ENCODE results near the gene FCGR3A.
"Not testable (repeated sequence)": the region's sequence is repeated elsewhere in the genome, so short reads cannot be mapped to it uniquely, and the experiment has no call there.

FCGR3A gene

DNA sequence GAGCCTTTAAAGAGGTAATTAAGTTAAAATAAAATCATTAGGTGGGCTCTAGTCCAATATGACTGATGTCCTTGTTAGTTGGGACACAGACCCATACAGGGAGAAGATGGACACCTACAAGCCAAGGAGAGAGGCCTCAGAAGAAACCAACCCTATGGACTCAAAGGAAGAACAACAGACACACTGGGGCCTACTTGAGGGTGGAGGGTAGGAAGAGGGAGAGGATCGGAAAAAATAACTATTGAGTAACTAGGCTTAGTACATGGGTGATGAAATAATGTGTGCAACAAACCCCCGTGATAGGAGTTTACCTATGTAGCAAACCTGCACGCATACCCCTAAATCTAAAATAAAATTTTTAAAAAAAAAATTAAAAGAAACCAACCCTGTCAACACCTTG, 4.7 kb upstream of the FCGR3A start:
- DNase-seq; H3K79me2 ChIP-seq (ENCODE audit: insufficient read depth, low read length); H3K27me3 ChIP-seq (ENCODE audit: insufficient read depth, low read length, poor library complexity); H3K27ac ChIP-seq (ENCODE audit: low read length); H3K4me1 ChIP-seq (ENCODE audit: insufficient read depth, low read length); H3K9me3 ChIP-seq (ENCODE audit: insufficient read depth, low read length, severe bottlenecking); H4K20me1 ChIP-seq (ENCODE audit: insufficient read depth, low read length); H3K36me3 ChIP-seq (ENCODE audit: insufficient read depth, low read length); H3K9ac ChIP-seq (ENCODE audit: low read depth, low read length); ATAC-seq (ENCODE audit: insufficient read depth, low read depth); H3K4me2 ChIP-seq (ENCODE audit: insufficient read depth, low read length); H3K4me3 ChIP-seq (ENCODE audit: low read depth in 1 of 2, low read length in 2 of 2); H2AFZ ChIP-seq (ENCODE audit: low read depth, low read length): not testable (repeated sequence)

DNA sequence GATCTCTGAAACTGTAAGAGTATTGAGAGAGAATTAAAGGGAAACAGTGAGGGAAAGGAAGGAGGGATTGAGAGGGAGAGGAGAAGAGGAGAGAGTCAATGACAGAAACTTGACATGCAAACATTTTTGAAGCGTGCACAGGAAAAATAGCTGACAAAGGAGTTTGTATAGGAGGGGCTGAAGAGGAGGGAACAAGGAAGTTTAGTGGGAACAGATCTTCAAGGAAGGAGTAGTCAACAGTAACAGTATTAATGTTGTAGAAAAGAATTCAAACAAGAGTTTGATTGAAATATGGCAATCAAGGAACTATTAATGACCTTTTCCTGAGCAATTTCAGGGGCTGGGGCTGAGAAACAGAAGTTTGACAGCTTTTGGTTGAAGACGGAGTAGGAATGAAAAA, 4.0 kb upstream of the FCGR3A start:
- not testable (repeated sequence) for DNase-seq; H3K27me3 ChIP-seq (ENCODE audit: insufficient read depth, low read length, poor library complexity); H3K36me3 ChIP-seq (ENCODE audit: insufficient read depth, low read length); H3K4me1 ChIP-seq (ENCODE audit: insufficient read depth, low read length); ATAC-seq (ENCODE audit: insufficient read depth, low read depth); H4K20me1 ChIP-seq (ENCODE audit: insufficient read depth, low read length); H3K4me2 ChIP-seq (ENCODE audit: insufficient read depth, low read length); H3K4me3 ChIP-seq (ENCODE audit: low read depth in 1 of 2, low read length in 2 of 2); H2AFZ ChIP-seq (ENCODE audit: low read depth, low read length); H3K9ac ChIP-seq (ENCODE audit: low read depth, low read length); H3K27ac ChIP-seq (ENCODE audit: low read length); H3K79me2 ChIP-seq (ENCODE audit: insufficient read depth, low read length); H3K9me3 ChIP-seq (ENCODE audit: insufficient read depth, low read length, severe bottlenecking)

DNA sequence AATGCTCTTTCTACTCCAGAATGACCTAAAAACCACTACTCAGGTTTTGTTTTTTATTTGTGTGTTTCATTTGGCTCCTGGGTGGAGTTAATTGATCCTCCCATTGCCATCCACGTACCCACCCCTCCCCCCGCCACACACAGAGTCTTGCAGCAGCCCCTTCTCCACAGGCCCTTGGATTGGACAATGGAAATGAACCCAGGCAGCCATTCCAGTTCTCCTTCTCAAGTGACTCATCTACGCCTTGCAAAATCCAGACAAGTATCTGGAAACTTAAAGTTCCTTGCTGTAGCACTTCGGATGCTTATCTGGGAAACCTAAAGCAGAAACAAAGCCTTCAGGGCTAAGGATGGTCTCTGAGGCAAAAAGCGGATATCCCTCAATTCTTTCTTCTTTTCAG, 1.3 kb upstream of the FCGR3A start:
- H3K27ac ChIP-seq (ENCODE audit: low read length); DNase-seq; H3K4me3 ChIP-seq (ENCODE audit: low read depth in 1 of 2, low read length in 2 of 2); H3K27me3 ChIP-seq (ENCODE audit: insufficient read depth, low read length, poor library complexity); H2AFZ ChIP-seq (ENCODE audit: low read depth, low read length); H3K79me2 ChIP-seq (ENCODE audit: insufficient read depth, low read length); ATAC-seq (ENCODE audit: insufficient read depth, low read depth); H4K20me1 ChIP-seq (ENCODE audit: insufficient read depth, low read length); H3K9me3 ChIP-seq (ENCODE audit: insufficient read depth, low read length, severe bottlenecking); H3K9ac ChIP-seq (ENCODE audit: low read depth, low read length); H3K4me1 ChIP-seq (ENCODE audit: insufficient read depth, low read length); H3K36me3 ChIP-seq (ENCODE audit: insufficient read depth, low read length); H3K4me2 ChIP-seq (ENCODE audit: insufficient read depth, low read length): not testable (repeated sequence)

DNA sequence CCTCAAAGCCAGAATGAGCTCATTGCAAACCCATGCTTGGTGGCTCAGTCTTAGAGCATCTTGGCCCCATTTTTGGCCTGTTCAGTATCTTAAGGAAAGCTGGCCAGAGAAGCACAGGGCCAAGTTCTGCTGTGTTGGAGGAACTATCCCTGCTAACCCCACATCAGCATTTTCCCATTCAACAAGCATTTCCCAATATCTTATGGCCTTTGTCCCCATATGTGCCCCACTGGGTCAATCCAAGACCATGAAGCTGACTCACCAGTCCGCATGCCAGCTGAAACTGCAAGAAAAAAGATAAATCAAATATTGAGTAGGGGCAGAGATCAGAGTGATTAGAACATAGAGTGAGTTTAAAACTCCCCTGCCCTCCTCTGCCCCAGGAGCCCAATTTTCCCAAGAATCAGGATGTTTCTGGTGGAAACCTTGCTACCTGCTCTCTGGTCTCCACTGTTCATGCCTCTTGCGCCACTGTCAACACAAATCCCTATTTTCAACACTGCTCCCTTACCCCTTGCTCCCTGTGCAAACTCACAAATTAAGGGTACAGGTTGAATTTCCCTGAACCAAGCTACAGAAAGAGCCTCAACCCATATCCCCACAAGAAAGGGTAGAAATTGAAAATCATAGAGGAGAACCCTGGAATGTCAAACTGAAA, 740 bp downstream of the FCGR3A start:
- not testable (repeated sequence) for H2AFZ ChIP-seq (ENCODE audit: low read depth, low read length); H3K9ac ChIP-seq (ENCODE audit: low read depth, low read length); H3K27me3 ChIP-seq (ENCODE audit: insufficient read depth, low read length, poor library complexity); H3K4me1 ChIP-seq (ENCODE audit: insufficient read depth, low read length); H3K36me3 ChIP-seq (ENCODE audit: insufficient read depth, low read length); DNase-seq; H3K27ac ChIP-seq (ENCODE audit: low read length); ATAC-seq (ENCODE audit: insufficient read depth, low read depth); H3K4me2 ChIP-seq (ENCODE audit: insufficient read depth, low read length); H4K20me1 ChIP-seq (ENCODE audit: insufficient read depth, low read length); H3K9me3 ChIP-seq (ENCODE audit: insufficient read depth, low read length, severe bottlenecking); H3K4me3 ChIP-seq (ENCODE audit: low read depth in 1 of 2, low read length in 2 of 2); H3K79me2 ChIP-seq (ENCODE audit: insufficient read depth, low read length)

DNA sequence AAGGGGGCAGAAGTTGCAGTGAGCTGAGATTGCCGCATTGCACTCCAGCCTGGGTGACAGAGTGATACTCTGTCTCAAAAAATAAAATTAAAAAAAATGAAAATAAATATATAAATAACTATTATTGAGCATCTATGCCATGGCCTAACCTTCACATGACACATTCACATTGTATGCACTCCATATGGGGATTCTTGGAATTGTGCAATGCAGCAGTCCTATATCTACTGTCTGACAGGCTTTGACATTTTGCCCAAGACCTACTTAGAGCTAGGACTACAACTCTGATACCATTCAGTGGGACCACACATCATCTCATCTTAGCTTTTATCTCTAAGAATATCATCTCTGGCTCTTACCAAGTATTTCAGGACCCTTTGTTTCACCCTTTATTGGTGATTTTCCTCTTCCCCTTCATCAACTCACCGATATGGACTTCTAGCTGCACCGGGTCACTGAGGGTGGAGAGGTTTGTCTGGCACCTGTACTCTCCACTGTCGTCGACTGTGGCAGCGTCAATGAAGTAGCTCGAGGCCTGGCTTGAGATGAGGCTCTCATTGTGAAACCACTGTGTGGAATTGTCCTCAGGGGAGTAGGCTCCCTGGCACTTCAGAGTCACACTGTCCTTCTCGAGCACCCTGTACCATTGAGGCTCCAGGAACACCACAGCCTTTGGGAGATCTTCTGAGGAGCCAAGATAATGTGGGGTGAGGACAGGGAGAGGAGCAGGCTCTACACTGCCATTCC, 1.4 kb downstream of the FCGR3A start:
- not testable (repeated sequence) for H3K4me1 ChIP-seq (ENCODE audit: insufficient read depth, low read length); ATAC-seq (ENCODE audit: insufficient read depth, low read depth); DNase-seq; H3K4me2 ChIP-seq (ENCODE audit: insufficient read depth, low read length); H4K20me1 ChIP-seq (ENCODE audit: insufficient read depth, low read length); H3K27me3 ChIP-seq (ENCODE audit: insufficient read depth, low read length, poor library complexity); H2AFZ ChIP-seq (ENCODE audit: low read depth, low read length); H3K9me3 ChIP-seq (ENCODE audit: insufficient read depth, low read length, severe bottlenecking); H3K36me3 ChIP-seq (ENCODE audit: insufficient read depth, low read length); H3K79me2 ChIP-seq (ENCODE audit: insufficient read depth, low read length); H3K4me3 ChIP-seq (ENCODE audit: low read depth in 1 of 2, low read length in 2 of 2); H3K9ac ChIP-seq (ENCODE audit: low read depth, low read length); H3K27ac ChIP-seq (ENCODE audit: low read length)

DNA sequence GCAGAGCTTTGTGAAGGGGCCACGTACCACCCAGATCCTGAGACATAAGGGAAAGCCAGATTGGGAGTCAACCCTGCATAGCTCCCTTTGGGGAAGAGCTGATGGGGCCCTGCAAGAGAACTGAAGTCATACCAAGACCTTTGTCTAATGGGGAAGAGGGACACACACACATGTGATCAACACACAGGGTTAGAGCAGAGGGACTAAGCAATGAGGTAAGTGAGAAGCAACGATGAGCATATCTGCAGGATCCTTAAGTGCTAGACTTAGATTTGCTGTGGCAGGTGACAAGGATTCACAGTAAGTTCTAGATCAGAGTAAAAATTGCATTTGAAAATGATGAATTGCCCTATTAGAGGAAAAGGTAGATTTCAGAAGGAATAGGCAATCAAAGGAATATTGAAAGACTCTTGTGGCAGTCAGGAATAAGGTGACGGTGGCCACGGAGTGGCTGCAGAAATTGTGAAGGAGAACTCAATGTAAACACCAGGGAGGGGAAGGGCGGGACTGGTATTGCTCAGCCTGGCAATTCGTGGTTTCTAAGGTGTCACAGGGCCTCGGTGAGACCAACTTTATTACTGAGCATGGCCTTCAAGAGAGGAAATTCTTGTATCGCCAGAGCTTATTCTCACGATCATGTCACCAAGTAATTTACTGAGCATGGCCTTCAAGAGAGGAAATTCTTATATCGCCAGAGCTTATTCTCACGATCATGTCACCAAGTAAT, 4.5 kb downstream of the FCGR3A start:
- H2AFZ ChIP-seq (ENCODE audit: low read depth, low read length); H3K9ac ChIP-seq (ENCODE audit: low read depth, low read length); ATAC-seq (ENCODE audit: insufficient read depth, low read depth); H3K36me3 ChIP-seq (ENCODE audit: insufficient read depth, low read length); H3K27me3 ChIP-seq (ENCODE audit: insufficient read depth, low read length, poor library complexity); H3K4me3 ChIP-seq (ENCODE audit: low read depth in 1 of 2, low read length in 2 of 2); H3K4me1 ChIP-seq (ENCODE audit: insufficient read depth, low read length); H3K79me2 ChIP-seq (ENCODE audit: insufficient read depth, low read length); H4K20me1 ChIP-seq (ENCODE audit: insufficient read depth, low read length); H3K4me2 ChIP-seq (ENCODE audit: insufficient read depth, low read length); DNase-seq; H3K9me3 ChIP-seq (ENCODE audit: insufficient read depth, low read length, severe bottlenecking); H3K27ac ChIP-seq (ENCODE audit: low read length): not testable (repeated sequence)

DNA sequence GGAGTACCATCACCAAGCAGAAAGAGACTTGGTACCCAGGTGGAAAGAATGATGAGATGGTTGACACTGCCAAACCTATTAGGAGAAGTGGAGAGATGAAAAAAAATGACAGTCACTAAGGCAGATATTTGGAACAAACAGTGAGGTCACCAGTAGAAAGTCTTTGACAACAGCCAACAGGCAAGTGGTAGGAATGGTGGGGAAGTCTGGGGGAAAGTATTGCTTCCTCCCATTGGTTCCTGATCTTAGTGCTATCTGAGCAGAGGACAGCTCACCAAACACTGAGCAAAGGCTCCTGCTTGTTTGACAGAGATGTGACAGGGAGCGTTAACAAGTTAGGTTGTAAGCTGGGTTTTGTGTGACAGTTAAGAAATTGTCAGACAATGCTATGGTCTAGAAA, 6.5 kb downstream of the FCGR3A start:
- H3K27me3 ChIP-seq (ENCODE audit: insufficient read depth, low read length, poor library complexity); DNase-seq; H3K27ac ChIP-seq (ENCODE audit: low read length); H3K4me1 ChIP-seq (ENCODE audit: insufficient read depth, low read length); H2AFZ ChIP-seq (ENCODE audit: low read depth, low read length); H4K20me1 ChIP-seq (ENCODE audit: insufficient read depth, low read length); H3K79me2 ChIP-seq (ENCODE audit: insufficient read depth, low read length); H3K9me3 ChIP-seq (ENCODE audit: insufficient read depth, low read length, severe bottlenecking); H3K36me3 ChIP-seq (ENCODE audit: insufficient read depth, low read length); H3K4me3 ChIP-seq (ENCODE audit: low read depth in 1 of 2, low read length in 2 of 2); H3K4me2 ChIP-seq (ENCODE audit: insufficient read depth, low read length); ATAC-seq (ENCODE audit: insufficient read depth, low read depth); H3K9ac ChIP-seq (ENCODE audit: low read depth, low read length): not testable (repeated sequence)

DNA sequence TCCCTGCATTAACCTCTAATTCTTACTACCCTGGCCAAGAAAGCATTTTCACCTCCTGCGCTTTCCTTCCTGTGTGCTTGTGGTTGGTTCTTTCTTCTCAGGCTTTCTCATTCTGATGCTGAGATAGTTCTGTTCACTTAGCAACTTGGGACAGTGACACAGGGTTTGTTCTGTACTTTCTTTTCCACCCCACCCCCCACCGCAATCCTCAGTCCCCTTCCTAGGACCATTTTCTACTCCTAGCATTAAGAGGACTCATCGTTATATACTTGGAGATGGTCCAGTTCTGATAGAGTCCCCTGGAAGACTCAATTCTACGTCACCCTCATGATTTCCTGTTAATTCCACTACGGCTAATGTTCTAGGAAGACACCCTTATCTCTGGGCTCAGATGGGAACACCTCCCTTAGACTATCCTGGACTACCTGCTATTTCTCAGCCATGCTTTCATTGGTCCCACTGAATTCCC, 7.5 kb downstream of the FCGR3A start:
- not testable (repeated sequence) for H3K4me3 ChIP-seq (ENCODE audit: low read depth in 1 of 2, low read length in 2 of 2); H2AFZ ChIP-seq (ENCODE audit: low read depth, low read length); H3K36me3 ChIP-seq (ENCODE audit: insufficient read depth, low read length); H4K20me1 ChIP-seq (ENCODE audit: insufficient read depth, low read length); H3K9me3 ChIP-seq (ENCODE audit: insufficient read depth, low read length, severe bottlenecking); H3K4me1 ChIP-seq (ENCODE audit: insufficient read depth, low read length); ATAC-seq (ENCODE audit: insufficient read depth, low read depth); H3K27ac ChIP-seq (ENCODE audit: low read length); H3K27me3 ChIP-seq (ENCODE audit: insufficient read depth, low read length, poor library complexity); H3K9ac ChIP-seq (ENCODE audit: low read depth, low read length); H3K79me2 ChIP-seq (ENCODE audit: insufficient read depth, low read length); H3K4me2 ChIP-seq (ENCODE audit: insufficient read depth, low read length); DNase-seq

All from DND-41 (cell line).